ENCODE data around the gene TSPAN6.

GRCh38 chrX:100643212-100643611 lies 6.6 kb upstream of the TSPAN6 start:
- TF ChIP-seq CTCF (IDR thresholded peaks at IDR 0.05; ENCODE audit: extremely low read depth in 1 of 2, insufficient read depth in 1 of 2, low read depth in 1 of 2, low read length in 2 of 2) (no peak), POLR2AphosphoS5 (IDR thresholded peaks at IDR 0.05; ENCODE audit: insufficient read depth, low read depth, low read length) (no peak), GATA2 (IDR thresholded peaks at IDR 0.05; ENCODE audit: insufficient read depth, insufficient read length, low read depth, low read length) (no peak), POLR2A (IDR thresholded peaks at IDR 0.05; ENCODE audit: low read depth, low read length) (no peak), EZH2 (IDR thresholded peaks at IDR 0.05; ENCODE audit: borderline replicate concordance, low read depth, low read length, severe bottlenecking) (no peak), MAX (IDR thresholded peaks at IDR 0.05; ENCODE audit: insufficient read depth, insufficient read length) (no peak), JUN (IDR thresholded peaks at IDR 0.05; ENCODE audit: borderline replicate concordance, insufficient read depth, insufficient read length, low read depth) (no peak), MYC (IDR thresholded peaks at IDR 0.05; ENCODE audit: low read depth, low read length) (no peak)

All from endothelial cell of umbilical vein (primary cell).